ENCODE measurements around the gene AOX1.
"Not testable (repeated sequence)": the region's sequence is repeated elsewhere in the genome, so short reads cannot be mapped to it uniquely, and the experiment has no call there.

Gene AOX1

DNA sequence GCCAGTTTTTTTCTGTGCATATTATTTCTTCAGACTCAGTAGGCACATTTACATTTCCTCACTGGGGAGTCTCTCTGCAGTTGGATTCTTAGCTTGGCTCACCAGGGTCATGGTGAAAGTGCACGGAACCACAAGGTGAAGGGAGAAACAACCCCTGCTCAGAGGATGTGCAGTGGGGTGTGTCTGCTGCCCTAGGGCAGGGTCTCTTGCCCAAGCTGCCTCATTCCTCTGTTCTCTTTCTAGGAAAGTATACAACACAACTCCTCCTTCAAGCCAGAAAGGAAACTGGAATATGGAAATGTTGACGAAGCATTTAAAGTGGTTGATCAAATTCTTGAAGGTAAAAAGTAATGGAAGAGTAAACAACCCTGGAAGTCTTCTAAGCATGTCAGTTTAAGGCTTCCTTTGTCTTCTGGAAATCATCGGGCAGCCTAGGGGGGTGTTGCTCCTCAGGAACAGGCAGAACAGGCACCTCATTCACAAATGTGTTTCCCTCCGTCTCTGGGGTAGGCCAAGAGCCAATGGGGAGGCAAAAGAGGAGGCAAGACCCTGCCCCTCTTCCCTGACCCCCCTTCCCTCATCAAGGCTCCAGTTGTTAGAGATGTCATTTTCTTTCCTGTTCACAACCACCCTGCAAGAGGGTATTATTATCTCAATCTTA is 41.4 kb downstream of the AOX1 start:
- FAIRE-seq (no peak), DNase-seq (ENCODE audit: low spot score) (no peak)

DNA sequence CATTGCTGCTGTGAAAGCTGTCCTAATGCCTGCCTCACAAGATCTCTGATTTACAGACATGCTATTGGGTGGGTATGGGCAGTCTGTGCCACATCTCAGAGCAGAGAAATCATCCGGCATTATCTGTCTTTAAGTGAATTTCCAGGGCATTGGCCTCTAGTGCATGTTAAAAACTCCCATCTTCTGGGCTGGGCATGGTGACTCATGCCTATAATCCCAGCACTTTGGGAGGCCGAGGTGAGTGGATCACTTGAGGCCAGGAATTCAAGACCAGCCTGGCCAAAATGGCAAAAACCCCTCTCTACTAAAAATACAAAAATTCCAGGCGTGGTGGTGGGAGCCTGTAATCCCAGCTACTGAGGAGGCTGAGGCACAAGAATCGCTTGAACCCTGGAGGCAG is 42.6 kb downstream of the AOX1 start:
- peak; percentile 31 for FAIRE-seq
- not testable (repeated sequence) for DNase-seq (ENCODE audit: low spot score)

DNA sequence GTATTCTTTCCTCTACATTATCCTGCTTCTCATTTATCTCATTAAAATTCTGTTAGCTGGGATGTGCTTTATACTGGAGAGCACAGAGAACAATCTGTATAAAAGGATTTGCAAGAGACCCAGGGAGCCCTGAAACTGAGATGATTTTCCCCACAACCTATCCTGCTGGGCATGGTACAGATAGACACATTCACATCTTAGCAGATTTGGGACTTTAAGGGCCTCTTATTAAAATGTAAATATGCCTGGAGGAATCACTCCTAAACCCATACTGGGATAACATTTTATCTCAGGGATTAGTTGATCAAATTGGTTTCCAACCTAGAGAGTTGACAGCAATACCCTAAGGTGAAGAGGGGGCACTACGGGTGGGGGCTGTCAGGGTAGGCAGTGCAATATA is 45.5 kb downstream of the AOX1 start:
- DNase-seq (ENCODE audit: low spot score) (no peak), FAIRE-seq (no peak)

DNA sequence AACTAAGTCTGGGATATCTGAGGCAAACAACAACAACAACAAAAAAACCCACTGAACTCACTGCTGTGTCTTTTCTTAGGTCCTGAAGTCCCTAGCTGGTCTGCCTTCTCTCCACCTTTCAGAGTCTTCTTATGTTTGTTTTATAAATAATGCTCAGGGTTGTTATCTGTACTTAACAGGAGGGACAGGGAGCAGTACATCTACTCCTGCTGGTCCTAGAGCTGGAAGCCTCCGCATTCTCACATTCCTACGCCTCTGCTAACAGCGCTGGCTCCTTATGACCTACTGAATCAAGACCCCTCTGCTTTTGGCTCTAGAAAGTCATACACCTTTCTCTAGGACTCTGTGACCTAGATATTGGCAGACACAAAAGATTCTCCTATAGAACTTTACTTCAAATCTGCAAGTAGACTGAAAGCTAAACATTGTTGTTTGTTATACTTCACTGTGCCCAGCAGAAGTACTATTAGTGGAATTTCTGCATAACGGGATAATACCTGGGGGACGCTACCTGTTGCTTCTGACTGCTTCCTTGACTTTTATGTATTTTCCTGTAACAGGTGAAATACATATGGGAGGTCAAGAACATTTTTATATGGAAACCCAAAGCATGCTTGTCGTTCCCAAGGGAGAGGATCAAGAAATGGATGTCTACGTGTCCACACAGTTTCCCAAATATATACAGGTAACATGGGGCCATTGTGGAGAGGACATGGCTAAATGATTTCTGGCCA is 48.6 kb downstream of the AOX1 start:
- no peak for FAIRE-seq
- no peak for DNase-seq (ENCODE audit: low spot score)

DNA sequence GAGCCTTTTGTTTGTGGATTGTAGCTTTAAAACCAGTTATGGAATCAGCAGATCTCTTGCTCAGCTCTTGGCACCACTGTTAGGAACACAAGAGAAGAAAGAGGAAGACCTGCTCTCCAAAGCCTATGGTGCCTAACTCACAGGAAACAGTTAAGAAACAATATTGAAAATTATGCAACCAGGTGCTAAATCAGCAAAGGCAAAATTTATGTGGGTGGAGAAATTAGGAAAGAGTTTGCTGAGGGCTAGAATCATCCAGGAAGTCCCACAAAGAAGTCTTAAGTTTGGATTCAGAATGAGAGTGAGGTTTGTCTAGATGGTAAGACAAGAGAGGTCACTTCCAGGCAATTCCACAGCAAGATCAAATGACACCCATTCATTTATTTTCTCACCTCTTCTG is 49.4 kb downstream of the AOX1 start:
- no peak for FAIRE-seq

DNA sequence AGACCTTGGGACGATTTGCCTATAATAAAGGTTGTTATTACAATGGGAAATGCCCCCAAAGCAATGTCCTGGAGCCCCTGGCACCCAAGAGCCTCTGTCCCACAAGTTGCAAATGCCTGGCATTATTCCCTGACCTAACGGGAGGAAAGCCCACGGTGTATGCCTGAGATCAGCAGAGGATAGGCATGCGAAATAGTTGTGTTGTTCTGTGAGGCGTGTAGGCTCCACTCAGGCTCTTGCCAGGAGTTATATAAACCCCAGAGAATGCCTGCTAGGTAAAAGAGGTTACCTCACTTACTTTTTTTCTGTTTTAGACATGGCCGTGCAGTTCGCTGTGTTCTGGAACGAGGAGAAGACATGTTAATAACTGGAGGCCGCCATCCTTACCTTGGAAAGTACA is 52.1 kb downstream of the AOX1 start:
- no peak for FAIRE-seq
- no peak for DNase-seq (ENCODE audit: low spot score)

More for the DNA sequence above, 49.4 kb downstream of the AOX1 start:
- DNase-seq (ENCODE audit: low spot score) = no peak

DNA sequence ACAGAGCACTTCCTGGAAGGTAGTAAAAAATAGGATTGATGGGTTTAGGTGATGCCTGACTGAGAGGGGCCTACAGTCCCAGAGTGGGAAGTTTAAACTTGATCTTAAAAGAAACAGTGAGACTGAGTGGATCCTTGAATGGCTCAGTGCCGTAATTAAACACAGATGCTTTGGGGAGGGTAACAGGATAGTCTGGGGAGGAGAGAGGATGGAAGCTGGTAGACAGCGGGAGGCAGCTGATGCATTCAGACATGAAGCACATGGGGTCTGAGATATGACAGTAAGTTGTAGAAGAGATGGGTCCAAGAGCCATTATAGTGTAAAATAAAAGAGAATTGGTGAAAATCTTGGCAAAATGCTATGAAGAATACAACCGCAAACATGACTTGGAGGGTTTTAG is 54.4 kb downstream of the AOX1 start:
- no peak for FAIRE-seq
- no peak for DNase-seq (ENCODE audit: low spot score)

DNA sequence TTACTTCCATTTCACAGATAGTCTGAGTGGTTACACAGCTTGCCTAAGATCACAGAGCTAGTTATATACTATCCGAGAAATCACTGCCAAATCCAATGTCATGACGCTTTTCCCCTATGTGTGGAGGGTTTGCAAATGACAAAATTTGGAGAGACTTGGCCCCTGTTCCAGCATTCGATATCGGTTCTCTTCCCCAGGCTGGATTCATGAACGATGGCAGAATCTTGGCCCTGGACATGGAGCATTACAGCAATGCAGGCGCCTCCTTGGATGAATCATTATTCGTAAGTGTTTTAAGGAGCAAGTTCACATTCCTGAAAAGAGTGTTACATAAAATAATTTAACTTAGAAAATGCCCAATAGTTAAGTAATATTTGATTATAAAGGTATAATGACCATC is 55.1 kb downstream of the AOX1 start:
- DNase-seq (ENCODE audit: low spot score) = no peak
- FAIRE-seq = no peak

DNA sequence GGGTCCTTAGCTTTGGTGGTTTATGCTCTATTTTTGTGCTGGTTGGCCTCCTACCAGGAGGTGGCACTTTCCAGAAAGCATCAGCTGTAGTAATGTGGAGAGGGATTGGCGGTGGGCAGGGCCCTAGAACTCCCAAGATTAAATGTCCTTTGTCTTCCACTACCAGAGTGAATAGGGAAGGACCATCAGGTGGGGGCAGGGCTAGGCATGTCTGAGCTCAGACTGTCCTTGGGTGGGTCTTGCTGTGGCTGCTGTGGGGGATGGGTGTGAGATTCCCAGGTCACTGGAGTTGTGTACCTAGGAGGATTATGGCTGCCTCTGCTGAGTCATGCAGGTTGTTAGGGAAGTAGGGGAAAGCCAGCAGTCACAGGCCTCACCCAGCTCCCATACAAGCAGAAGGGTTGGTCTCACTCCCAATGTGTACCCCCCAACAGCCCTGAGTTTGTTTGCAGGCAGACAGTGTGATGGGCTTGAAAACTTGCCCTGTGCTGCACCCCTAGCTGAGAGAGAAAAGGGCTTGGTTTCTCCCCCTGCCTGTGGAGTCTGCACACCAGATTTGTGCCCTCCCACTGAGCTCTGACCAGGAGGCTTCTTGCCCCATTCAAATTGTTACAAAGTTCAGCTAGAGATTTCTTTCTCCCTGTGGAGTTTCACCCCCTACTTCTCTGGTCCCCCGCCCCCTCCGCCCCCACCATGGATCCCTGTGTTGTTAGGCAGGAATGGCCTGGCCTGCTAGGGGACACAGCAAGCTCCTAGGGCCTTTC is 62.9 kb downstream of the AOX1 start:
- FAIRE-seq; DNase-seq (ENCODE audit: low spot score): not testable (repeated sequence)

DNA sequence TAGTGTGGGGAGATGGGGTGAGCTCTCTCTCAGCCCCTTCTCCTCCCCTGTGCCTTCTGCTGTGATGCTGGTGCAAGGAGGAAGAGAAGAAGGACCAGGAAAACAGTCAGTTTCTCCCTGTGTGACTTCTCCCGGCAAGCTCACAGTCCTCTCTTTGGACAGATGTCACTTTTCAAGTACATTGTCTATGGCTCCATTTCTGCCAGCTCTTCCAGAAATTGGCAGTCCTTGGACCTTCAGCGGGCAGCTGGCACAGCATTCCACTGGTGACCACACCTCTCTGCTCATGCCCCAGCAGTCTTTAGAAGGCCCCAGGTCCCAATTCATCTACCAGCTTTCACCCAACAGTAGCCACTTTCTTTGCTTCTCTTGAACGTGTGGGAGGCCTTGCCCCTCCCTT is 63.9 kb downstream of the AOX1 start:
- DNase-seq (ENCODE audit: low spot score) = no peak
- no peak for FAIRE-seq

DNA sequence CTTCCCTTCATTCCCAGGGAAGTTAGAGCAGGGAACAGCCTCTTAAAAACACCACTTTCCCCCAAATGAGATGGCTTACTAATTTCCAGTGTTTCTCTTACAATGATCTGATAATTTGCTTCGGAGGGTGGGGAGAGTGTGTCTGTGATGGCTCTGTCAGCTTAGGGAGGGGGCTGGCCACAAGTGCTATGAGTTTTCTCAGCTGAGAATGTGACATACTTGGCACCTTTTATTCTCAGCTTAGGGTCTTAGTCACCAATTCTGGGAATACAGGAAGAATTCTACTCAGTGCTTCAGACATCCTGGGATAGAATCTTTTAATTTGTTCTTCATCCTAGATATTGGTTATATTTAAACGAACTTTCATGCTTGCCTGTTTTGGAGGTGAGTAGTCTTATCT is 64.4 kb downstream of the AOX1 start:
- DNase-seq (ENCODE audit: low spot score) (no peak), FAIRE-seq (no peak)

DNA sequence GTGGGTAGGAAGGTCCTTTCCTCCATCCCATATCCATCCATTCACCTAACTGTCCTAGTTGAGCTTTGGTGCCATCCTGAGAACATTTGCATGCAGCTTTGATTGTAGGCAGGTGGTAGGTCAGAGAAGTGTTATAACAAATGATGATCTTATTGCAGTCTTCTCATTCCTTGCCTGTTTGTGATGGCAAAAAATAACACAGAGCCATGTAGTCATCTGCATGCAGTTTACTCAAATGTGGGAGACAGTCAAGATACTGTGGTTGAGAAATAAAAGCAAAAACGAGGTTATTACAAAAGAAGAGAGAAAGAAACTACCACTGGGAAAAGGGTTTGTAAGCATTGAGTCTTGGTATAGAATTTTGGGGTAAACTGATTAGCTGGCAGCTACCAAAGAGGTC is 66.3 kb downstream of the AOX1 start:
- DNase-seq (ENCODE audit: low spot score) (no peak), FAIRE-seq (no peak)

DNA sequence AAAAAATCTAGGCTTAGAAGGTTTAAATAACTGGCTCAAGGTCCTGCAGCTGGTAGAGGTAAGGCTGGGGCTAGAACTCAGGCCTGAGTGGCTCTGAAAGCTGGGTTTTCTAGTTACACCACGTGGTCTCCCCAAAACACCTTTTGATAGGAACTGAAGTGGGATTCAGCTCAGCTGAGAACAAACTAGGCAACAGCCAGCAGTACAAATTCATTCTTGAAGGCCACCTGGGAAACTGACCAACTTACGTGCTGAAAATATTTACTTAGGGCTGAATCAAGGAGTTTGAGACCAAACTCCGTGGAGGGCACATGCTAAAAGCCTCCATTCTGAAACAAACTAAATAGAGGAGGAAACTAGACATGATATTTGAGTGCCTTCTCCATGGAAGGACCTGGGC is 67.2 kb downstream of the AOX1 start:
- DNase-seq (ENCODE audit: low spot score) = no peak
- no peak for FAIRE-seq

DNA sequence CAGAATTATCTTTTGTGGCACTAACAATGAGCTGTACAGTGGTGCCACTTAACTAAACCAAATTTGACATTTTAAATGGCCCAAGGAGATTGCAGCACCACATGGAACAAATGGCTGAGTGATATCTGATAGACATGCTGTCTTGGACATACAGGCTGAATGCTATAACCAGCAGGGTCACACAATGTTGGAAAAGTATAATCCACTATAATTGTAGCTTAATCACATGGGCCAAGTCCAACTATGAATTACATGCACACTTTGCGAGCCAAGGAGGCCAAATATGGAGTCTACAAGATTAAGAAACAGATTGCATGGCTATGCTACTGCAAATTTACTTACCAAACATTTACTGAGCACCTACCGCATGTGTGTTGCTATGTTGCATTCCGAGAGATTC is 69.0 kb downstream of the AOX1 start:
- DNase-seq (ENCODE audit: low spot score) = no peak
- FAIRE-seq = no peak

DNA sequence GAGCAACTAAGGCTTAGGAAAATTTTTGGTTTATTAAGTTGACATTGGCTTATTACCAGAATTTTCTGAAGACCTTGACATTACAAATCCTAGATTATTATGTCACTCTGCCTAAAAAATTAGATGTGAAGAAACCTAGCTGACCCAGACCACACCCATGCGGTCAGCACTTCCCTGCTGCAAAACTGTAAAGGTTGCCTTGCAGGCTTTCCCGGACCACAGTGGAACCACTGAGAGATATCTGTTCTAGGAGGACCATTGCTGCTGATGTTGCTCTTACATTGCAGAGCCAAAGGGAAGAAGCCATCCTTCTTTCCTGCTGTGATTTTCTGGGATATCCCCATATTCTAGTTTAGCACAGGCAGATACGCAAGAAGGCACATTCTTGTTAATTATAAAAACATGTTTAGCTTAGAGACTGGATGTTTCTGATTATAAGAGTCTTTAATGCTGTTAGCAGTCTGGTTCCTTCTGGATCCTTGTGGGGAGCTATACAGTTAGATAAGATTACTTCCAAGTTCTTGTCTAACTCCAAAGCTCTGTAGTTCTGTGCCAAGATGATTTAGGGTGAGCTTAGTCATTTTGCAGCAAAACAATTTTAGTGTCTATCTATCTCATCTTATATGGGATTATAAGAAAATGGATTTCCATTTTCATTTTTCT is 70.2 kb downstream of the AOX1 start:
- FAIRE-seq (no peak), DNase-seq (ENCODE audit: low spot score) (no peak)

DNA sequence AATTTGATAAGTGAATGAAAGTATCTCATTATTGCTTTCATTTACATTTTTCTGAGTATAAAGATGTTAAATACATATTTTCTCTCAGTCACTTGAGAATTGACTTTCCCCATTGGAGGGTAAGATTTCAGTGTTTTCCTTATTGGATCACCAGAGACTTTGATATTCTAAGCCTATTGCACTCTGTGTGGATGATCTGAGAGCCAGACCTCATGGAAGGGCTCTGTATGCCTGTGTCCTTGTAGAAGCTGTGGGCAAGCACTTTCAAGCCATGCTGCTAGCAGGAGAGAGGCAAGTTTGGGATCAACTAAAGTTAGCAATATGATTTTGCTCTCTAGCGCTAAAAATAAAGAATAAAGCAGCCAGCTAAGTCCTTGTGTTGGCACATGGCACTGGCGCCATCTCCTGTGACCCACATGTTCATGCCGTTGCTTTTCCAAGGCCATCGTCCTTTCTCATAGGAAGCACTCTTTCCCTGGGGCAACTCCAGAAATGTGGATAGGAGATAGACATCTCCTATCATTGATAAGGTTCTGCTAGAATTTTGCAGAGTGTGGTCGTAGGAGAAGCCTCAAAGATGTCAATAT is 72.6 kb downstream of the AOX1 start:
- no peak for FAIRE-seq
- no peak for DNase-seq (ENCODE audit: low spot score)

DNA sequence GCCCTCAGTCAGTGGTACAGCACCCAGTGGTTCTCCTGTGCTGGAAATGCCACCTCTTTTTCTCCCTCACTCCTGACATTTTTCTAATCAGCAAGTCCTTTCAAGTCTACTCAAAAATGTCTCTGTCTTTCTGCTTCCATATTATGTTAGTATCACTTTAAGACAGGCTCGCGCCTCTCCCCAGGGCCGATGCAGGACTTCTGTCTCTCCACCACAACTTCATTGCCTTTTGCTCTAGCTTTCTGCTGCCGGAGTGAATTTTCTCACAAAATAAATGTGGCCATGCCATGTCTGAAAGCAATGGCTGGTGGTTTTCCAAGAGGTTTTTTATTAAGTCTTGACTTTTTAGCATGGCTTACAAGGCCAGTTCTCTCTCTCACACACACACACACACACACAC is 73.6 kb downstream of the AOX1 start:
- DNase-seq (ENCODE audit: low spot score) (no peak), FAIRE-seq (no peak)

DNA sequence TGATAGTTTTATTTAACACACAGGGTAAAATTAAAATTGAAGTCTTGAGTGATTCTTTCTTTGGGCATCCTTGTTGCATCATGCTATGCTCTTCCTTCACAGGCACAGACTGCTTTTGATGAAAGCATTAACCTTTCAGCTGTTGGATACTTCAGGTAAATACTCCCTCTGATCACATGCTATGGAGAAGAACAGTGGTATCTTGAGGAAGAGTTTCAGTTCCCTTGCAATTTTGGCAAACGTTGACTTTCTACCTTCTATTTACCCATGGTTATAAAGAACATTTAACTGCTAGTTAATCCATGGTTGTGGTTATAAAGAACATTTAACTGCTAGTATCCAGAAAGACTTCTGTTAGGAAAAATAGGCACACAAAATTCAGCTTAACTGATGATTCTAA is 75.7 kb downstream of the AOX1 start:
- no peak for FAIRE-seq
- DNase-seq (ENCODE audit: low spot score) = no peak

DNA sequence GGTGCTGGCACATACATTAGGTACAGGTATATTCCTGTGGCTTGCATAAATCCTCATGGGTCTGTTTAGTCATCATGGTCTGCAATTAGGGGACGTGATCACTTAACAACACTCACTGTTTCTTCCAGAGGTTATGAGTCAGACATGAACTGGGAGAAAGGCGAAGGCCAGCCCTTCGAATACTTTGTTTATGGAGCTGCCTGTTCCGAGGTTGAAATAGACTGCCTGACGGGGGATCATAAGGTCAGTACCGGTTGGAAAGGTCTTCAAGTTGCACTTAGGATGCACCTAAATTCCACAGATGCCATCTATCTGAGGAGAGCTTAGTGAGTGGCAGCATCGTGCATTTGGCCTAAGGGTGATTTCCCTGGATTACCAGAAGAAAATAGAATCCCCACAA is 76.9 kb downstream of the AOX1 start:
- DNase-seq (ENCODE audit: low spot score) = peak; percentile 91
- peak; percentile 86 for FAIRE-seq

DNA sequence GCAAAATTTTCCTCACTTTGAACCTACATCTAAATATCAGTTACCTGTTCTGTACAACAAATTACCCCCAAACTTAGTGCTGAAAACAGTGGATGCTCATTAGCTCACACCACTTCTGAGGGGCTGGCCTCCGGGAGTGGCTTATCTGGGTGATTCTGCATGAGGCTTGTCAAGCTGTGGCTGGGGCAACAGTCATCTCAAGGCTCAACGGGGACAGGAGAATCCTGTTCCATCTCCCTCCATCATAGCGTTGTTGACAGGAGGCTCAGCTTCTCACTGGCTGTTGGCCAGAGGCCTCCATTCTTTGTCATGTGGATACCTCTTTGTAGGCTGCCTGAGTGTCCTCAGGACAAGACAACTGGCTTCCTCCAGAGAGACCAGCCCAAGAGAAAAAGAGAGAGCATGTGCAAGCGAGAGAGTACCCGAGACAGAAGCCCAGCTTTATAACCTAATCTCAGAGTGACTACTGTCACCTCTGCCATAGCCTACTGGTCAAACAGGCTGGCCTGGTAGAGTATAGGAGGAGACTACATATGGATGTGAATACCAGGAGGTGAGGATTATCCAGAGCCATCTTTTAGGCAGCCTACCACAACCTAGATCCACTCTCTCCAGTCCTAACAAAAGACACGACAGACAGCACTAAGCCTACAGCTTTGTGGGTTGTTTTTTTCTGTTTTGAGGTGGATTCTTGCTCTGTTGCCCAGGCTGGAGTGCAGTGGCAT is 79.1 kb downstream of the AOX1 start:
- DNase-seq (ENCODE audit: low spot score) = no peak
- no peak for FAIRE-seq
